Suprapubic skin (tissue), 4 donors: ENCODE results near the gene PIGS. TPM values are rescaled to one million over a fixed set of nuclear protein-coding genes. Genes with fewer than 3 reads are reported as not detected.
A peak's percentile ranks its signal among the peaks of the same experiment; 100 is the strongest.

Experiments
- DNase-seq, 2 donors: peaks; one replicate each; pipeline ENCODE4 v3.0.0-alpha.2; 2019; ENCODE audit warnings: low spot score in 2 of 2
- H3K27ac ChIP-seq: fragments of 200-600 bp; sonication (generic); one replicate; pipeline ENCODE4 v1.5.1; 2019
- H3K27me3 ChIP-seq: fragments of 200-600 bp; sonication (generic); one replicate; pipeline ENCODE4 v1.5.1; 2019
- H3K36me3 ChIP-seq: fragments of 200-600 bp; sonication (generic); one replicate; pipeline ENCODE4 v1.5.1; 2019
- H3K4me1 ChIP-seq: fragments of 200-600 bp; sonication (generic); one replicate; pipeline ENCODE4 v1.5.1; 2019
- H3K4me3 ChIP-seq: fragments of 200-600 bp; sonication (generic); one replicate; pipeline ENCODE4 v1.5.1; 2019; ENCODE audit warnings: mild to moderate bottlenecking
- H3K9me3 ChIP-seq: fragments of 200-600 bp; sonication (generic); one replicate; pipeline ENCODE4 v1.5.1; 2019
- EP300 ChIP-seq: sonication (generic); formaldehyde crosslinking; IDR thresholded peaks from one replicate; pipeline ENCODE4 v1.6.1; 2017; ENCODE audit warnings: antibody characterized with exemption
- POLR2A ChIP-seq, 2 donors: fragments of 450-650 bp; IDR thresholded peaks; one replicate each; pipeline ENCODE4 v1.6.1; 2017; ENCODE audit warnings: antibody characterized with exemption in 2 of 2, mild to moderate bottlenecking in 2 of 2, moderate library complexity in 2 of 2
- POLR2AphosphoS5 ChIP-seq, 3 donors: sonication (generic); formaldehyde crosslinking; IDR thresholded peaks; one replicate each; pipeline ENCODE4 v1.6.1; 2017; ENCODE audit warnings: antibody characterized with exemption in 3 of 3
- WGBS: methylation state at CpG from one replicate; pipeline ENCODE4 v1.1.5; 2018; 5-methylcytosine and 5-hydroxymethylcytosine counted together
- total RNA-seq, 4 donors: library from RNA; depleted of rRNA; stranded (reverse); fragments of >200 nt; gene quantifications; one replicate each; pipeline ENCODE4 v1.1.0, GENCODE V29; 2016
- TF ChIP-seq, protein P1 (sequence below), 2 donors: fragments of 200-600 bp in 1 of 2; fragments of 450-650 bp in 1 of 2; sonication (generic) in 1 of 2; IDR thresholded peaks; one replicate each; pipeline ENCODE4 v1.5.1; 2016 to 2019; ENCODE audit warnings: antibody characterized with exemption in 2 of 2, mild to moderate bottlenecking in 1 of 2, moderate library complexity in 1 of 2

The PIGS gene
- total RNA-seq, 4 donors from 2014 or later, result 38.1 to 76.4 (median 59.2) TPM

DNA sequence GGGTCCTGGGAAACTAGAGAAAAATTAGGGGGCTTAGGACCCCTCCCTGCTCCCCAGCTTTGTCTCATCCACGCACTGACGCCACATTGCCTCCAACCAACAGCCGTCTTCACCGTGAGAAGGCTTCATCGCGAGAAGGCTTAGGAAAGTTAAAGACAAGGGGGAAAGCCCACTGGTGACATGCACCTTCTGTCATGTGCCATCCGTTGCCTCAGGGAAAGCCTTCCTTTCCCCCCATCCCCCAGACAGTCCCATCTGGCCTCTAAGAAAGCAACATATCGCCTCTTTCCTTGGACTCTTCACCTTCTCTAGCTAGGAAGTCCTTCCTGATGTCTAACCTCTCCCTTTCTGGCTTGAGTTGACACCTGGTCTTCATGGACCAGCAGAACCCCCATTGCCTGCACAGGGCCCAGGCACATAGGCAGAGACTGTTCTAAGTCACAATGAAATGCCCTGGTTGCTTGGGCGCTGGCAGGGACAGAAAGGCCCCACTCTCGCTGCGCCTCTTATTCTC is 63.1 kb downstream of the PIGS start:
- peak overlapping the region; percentile 39 for H3K4me3 ChIP-seq
- no peak for DNase-seq
- H3K27ac ChIP-seq, result peak overlapping the region; percentile 79
- peaks cover 15% of the 10 kb centered on the region for H3K27me3 ChIP-seq
- peaks cover 36% of the 10 kb centered on the region for H3K4me1 ChIP-seq
- no peaks in the 10 kb centered on the region for H3K9me3 ChIP-seq
- TF ChIP-seq POLR2AphosphoS5 (IDR thresholded peaks at IDR 0.05), result no peak
- TF ChIP-seq, protein P1, sequence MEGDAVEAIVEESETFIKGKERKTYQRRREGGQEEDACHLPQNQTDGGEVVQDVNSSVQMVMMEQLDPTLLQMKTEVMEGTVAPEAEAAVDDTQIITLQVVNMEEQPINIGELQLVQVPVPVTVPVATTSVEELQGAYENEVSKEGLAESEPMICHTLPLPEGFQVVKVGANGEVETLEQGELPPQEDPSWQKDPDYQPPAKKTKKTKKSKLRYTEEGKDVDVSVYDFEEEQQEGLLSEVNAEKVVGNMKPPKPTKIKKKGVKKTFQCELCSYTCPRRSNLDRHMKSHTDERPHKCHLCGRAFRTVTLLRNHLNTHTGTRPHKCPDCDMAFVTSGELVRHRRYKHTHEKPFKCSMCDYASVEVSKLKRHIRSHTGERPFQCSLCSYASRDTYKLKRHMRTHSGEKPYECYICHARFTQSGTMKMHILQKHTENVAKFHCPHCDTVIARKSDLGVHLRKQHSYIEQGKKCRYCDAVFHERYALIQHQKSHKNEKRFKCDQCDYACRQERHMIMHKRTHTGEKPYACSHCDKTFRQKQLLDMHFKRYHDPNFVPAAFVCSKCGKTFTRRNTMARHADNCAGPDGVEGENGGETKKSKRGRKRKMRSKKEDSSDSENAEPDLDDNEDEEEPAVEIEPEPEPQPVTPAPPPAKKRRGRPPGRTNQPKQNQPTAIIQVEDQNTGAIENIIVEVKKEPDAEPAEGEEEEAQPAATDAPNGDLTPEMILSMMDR (IDR thresholded peaks at IDR 0.05), result no peak
- no peak for TF ChIP-seq EP300
- TF ChIP-seq POLR2A (IDR thresholded peaks at IDR 0.05), result no peak
- WGBS, result 52% methylated on average over 10 of the region's 11 CpGs
- H3K36me3 ChIP-seq, result no peaks in the 10 kb centered on the region

DNA sequence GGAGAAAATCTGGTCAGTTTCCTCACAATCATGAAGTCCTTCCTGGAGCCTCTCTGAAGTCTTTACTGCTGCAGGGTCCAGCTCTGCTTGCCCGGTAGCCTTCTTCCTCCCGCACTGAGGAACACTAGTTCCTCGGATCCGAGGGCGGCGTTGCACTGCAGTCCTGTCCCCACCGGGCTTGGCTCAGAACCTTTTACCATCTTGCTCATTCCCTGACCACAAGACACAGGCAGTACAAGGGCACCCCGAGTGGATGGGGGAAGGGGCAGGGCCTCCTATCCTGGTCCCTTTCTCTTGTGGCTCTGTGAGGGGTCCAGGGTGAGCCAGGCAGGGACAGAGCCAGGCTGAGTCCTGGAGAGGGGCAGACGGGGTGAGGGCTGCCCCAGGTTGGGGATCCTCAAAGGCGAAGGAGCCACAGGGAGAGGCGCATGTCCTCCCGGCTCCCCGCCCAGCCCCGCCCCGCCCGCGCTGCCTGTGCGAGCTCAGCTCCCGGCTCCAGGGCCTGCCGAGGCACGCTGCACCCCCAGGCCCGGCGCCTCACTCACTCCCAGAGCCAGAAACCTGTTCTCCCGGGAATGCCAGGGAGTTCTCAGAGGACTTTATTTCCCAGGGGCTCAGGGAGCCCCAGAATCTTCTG is 63.6 kb downstream of the PIGS start:
- Histone ChIP-seq H3K4me1 (peaks cover 36% of the 10 kb centered on the region), H3K27ac (peak overlapping the region; percentile 79), H3K9me3 (no peaks in the 10 kb centered on the region), H3K4me3 (peak overlapping the region; percentile 39), H3K36me3 (no peaks in the 10 kb centered on the region), H3K27me3 (peaks cover 15% of the 10 kb centered on the region)
- no peak for DNase-seq
- 34% methylated on average over 8 of the region's 24 CpGs for WGBS
- TF ChIP-seq POLR2AphosphoS5 (IDR thresholded peaks at IDR 0.05) (no peak), POLR2A (IDR thresholded peaks at IDR 0.05) (no peak), EP300 (no peak)
- TF ChIP-seq, protein P1 (IDR thresholded peaks at IDR 0.05), result no peak

DNA sequence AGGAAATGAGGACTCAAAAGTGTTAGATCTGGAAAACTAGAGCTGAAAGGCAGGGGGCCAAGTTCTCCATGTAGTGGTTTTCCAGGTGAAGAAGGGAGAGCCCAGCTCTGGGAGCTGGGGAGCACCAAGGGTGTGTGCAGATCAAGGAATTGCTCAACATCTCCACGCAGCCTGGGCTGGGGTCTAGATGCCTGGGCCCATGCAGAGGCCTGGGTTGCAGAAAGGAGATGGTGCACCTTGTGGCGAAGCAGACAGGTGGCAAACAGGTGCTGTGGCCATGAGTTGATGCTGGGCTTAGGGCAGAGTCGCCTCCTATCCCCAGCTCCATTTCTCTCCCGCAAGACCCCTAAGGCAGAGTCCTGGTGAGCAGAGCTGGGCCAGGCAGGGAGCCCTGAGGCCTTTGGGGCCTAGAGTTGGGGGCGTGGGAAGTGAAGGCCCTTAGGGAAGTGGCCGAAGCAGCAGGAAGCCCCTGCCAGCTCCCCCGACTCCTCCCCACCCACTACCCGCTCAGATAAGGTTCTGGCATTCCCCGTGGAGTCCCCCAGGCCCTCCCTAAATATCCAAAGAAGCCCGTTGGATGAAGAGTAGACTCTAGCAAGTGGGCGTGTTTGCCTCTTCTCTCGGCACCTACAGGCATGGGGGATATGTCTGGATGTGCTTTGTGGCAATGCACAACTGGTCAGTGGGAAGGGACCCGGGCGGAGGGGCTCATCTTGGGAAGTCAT is 64.4 kb downstream of the PIGS start:
- H3K27me3 ChIP-seq, result peaks cover 15% of the 10 kb centered on the region
- H3K4me3 ChIP-seq, result peak overlapping the region; percentile 39

DNA sequence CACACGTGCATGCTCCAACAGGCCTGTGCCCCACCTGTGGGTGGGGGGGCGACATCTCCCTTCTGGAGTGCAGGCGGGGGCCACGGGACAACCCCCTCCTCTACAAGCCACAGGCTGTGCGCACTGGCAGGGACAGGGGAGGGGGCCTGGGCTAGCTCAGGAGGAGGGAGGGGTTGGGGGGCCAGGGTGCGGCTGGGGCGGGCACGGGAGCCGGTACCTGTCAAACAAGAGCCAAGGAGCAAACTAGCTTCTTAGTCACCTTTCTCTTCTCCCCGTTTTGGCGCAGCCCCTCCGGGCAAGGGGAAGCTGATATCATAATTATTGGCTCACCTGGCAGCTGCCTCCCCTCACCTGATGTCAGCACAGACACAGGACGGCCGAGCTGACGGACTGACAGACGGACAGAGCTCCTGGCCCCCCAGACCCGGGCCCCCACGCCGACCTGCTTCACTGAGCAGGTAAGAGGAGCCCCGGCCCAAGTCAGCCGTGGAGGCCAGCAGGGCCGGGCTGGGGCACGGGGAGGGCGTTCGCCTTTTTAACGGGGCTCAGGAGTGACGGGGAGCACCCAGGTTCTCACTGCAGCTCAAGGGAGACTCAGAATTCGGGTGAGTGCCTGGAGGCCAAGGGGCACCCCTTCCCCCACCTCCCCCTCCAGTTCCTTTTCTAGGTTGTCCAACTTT is 65.2 kb downstream of the PIGS start, which contains the start of gene FOXN1:
TSS of gene FOXN1 (plus strand) at position 363 of the 680 bp plus-strand sequence. CDS start 17,622 bp downstream, outside the sequence.
- Histone ChIP-seq H3K9me3 (no peaks in the 10 kb centered on the region), H3K27ac (peak within 1 kb of the TSS; percentile 79), H3K4me3 (peak within 1 kb of the TSS; percentile 39), H3K36me3 (no peaks in the 10 kb centered on the region), H3K4me1 (peaks cover 48% of the 10 kb centered on the region), H3K27me3 (peaks cover 15% of the 10 kb centered on the region)
- no peak for DNase-seq
- 61% methylated on average over 8 of the region's 28 CpGs for WGBS
- TF ChIP-seq POLR2AphosphoS5 (IDR thresholded peaks at IDR 0.05) (no peak), POLR2A (IDR thresholded peaks at IDR 0.05) (no peak), EP300 (no peak)
- TF ChIP-seq, protein P1 (IDR thresholded peaks at IDR 0.05), result no peak

More for the DNA sequence above, 64.4 kb downstream of the PIGS start:
- Histone ChIP-seq H3K27ac (peak overlapping the region; percentile 79), H3K9me3 (no peaks in the 10 kb centered on the region), H3K4me1 (peaks cover 41% of the 10 kb centered on the region), H3K36me3 (no peaks in the 10 kb centered on the region)
- no peak for DNase-seq
- TF ChIP-seq POLR2AphosphoS5 (IDR thresholded peaks at IDR 0.05), result no peak
- TF ChIP-seq EP300, result no peak
- TF ChIP-seq, protein P1 (IDR thresholded peaks at IDR 0.05), result no peak
- no peak for TF ChIP-seq POLR2A (IDR thresholded peaks at IDR 0.05)
- WGBS, result 73% methylated on average over 8 of the region's 14 CpGs
